GM12878 (cell line): ENCODE results near the gene OS9.

Source experiments
- ATF7 ChIP-seq: fragments of 450-650 bp; IDR thresholded peaks from 2 replicates; pipeline ENCODE4 v1.6.1; 2016; ENCODE audit warnings: low read depth, mild to moderate bottlenecking
- CTCF ChIP-seq, 3 experiments: IDR thresholded peaks in 2 of 3; conservative IDR thresholded peaks in 1 of 3; 2 replicates each; pipeline ENCODE4 v1.5.1; 2011; ENCODE audit warnings: low read depth in 3 of 3, low read length in 3 of 3, mild to moderate bottlenecking in 3 of 3, control low read depth in 2 of 3, moderate library complexity in 2 of 3, inconsistent platforms in 1 of 3, mixed read lengths in 1 of 3; ENCODE audit not compliant: control insufficient read depth in 2 of 3, insufficient read depth in 1 of 3; ENCODE audit errors: extremely low read depth in 1 of 3
- EP300 ChIP-seq, 2 experiments: fragments of 150-350 bp in 1 of 2; IDR thresholded peaks; 2 replicates each; pipeline ENCODE4 v1.6.1; 2011 to 2012; ENCODE audit warnings: low read depth in 2 of 2, low read length in 2 of 2, borderline replicate concordance in 1 of 2, improper control_type of control experiment in 1 of 2, inconsistent platforms in 1 of 2; ENCODE audit not compliant: control insufficient read depth in 1 of 2
- GABPA ChIP-seq: IDR thresholded peaks from 2 replicates; pipeline ENCODE4 v1.6.1; 2014; ENCODE audit warnings: antibody characterized with exemption, low read depth, mild to moderate bottlenecking, inconsistent platforms
- GATAD2B ChIP-seq: fragments of 450-650 bp; conservative IDR thresholded peaks from 2 replicates; pipeline ENCODE4 v1.6.1; 2017; ENCODE audit warnings: low read depth, mild to moderate bottlenecking, moderate library complexity
- MEF2A ChIP-seq: IDR thresholded peaks from 2 replicates; pipeline ENCODE4 v1.6.1; 2011; ENCODE audit warnings: low read depth, mild to moderate bottlenecking, low read length, moderate library complexity; ENCODE audit not compliant: insufficient read depth
- MLLT1 ChIP-seq: fragments of 450-650 bp; IDR thresholded peaks from 2 replicates; pipeline ENCODE4 v1.6.1; 2016; ENCODE audit warnings: mild to moderate bottlenecking
- MYC ChIP-seq: IDR thresholded peaks from 2 replicates; pipeline ENCODE4 v1.6.1; 2011; ENCODE audit warnings: mild to moderate bottlenecking, low read length, moderate library complexity, inconsistent platforms; ENCODE audit not compliant: insufficient read depth, insufficient replicate concordance, insufficient read length, severe bottlenecking
- NFXL1 ChIP-seq: fragments of 450-650 bp; IDR thresholded peaks from 2 replicates; pipeline ENCODE4 v1.6.1; 2017; ENCODE audit warnings: antibody characterized with exemption, mild to moderate bottlenecking, borderline replicate concordance
- USF2 ChIP-seq: IDR thresholded peaks from 2 replicates; pipeline ENCODE4 v1.6.1; 2011; ENCODE audit warnings: low read depth, low read length, improper control_type of control experiment, borderline replicate concordance

- TF ChIP-seq CTCF (IDR thresholded peaks at IDR 0.05 in 2 of 3, conservative IDR thresholded peaks at IDR 0.05 in 1 of 3; ENCODE audit: control insufficient read depth in 2 of 3, extremely low read depth in 1 of 3, insufficient read depth in 1 of 3, low read depth in 3 of 3, low read length in 3 of 3) (no peak), USF2 (no peak), MLLT1 (no peak), MYC (no peak), ATF7 (no peak), GABPA (no peak), GATAD2B (no peak), MEF2A (no peak), NFXL1 (no peak), EP300 (IDR thresholded peaks at IDR 0.05; ENCODE audit: borderline replicate concordance in 1 of 2, control insufficient read depth in 1 of 2, low read depth in 2 of 2, low read length in 2 of 2) (no peak)
Measured at GRCh38 chr12:57718641-57719528, 25.0 kb downstream of the OS9 start.
